ENCODE measurements around the gene MDM2.

The MDM2 gene

GRCh38 chr12:68807576-68808387 lies at the start of gene MDM2:
TSS of gene MDM2 (plus strand) at chr12:68808177. CDS start at chr12:68808478, 301 bp downstream.
- H3K9me3 ChIP-seq (ENCODE audit: control insufficient read depth, insufficient read depth, low read length), result no peaks in the 10 kb centered on the region
- H3K4me1 ChIP-seq (ENCODE audit: insufficient read depth, low read length), result peaks cover 14% of the 10 kb centered on the region
- peaks cover 16% of the 10 kb centered on the region for H3K36me3 ChIP-seq (ENCODE audit: insufficient read depth, low read length)
- H3K9ac ChIP-seq (ENCODE audit: low read depth, low read length), result peak within 1 kb of the TSS; percentile 100

GRCh38 chr12:68759852-68760251 lies 48.1 kb upstream of the MDM2 start:
- Histone ChIP-seq H3K9me3 (ENCODE audit: control insufficient read depth, insufficient read depth, low read length) (no peaks in the 10 kb centered on the region), H3K4me1 (ENCODE audit: insufficient read depth, low read length) (no peaks in the 10 kb centered on the region), H3K9ac (ENCODE audit: low read depth, low read length) (no peak overlapping the region), H3K36me3 (ENCODE audit: insufficient read depth, low read length) (peaks cover 3% of the 10 kb centered on the region)

GRCh38 chr12:68760806-68761441 lies 47.1 kb upstream of the MDM2 start:
- Histone ChIP-seq H3K4me1 (ENCODE audit: insufficient read depth, low read length) (no peaks in the 10 kb centered on the region), H3K9ac (ENCODE audit: low read depth, low read length) (no peak overlapping the region), H3K9me3 (ENCODE audit: control insufficient read depth, insufficient read depth, low read length) (no peaks in the 10 kb centered on the region), H3K36me3 (ENCODE audit: insufficient read depth, low read length) (peaks cover 3% of the 10 kb centered on the region)

- Histone ChIP-seq H3K4me1 (ENCODE audit: insufficient read depth, low read length) (no peaks in the 10 kb centered on the region), H3K36me3 (ENCODE audit: insufficient read depth, low read length) (peaks cover 3% of the 10 kb centered on the region), H3K9me3 (ENCODE audit: control insufficient read depth, insufficient read depth, low read length) (no peaks in the 10 kb centered on the region), H3K9ac (ENCODE audit: low read depth, low read length) (no peak overlapping the region)
Observed at GRCh38 chr12:68761442-68761812, 46.5 kb upstream of the MDM2 start.

- Histone ChIP-seq H3K36me3 (ENCODE audit: insufficient read depth, low read length) (peaks cover under 1% of the 10 kb centered on the region), H3K9ac (ENCODE audit: low read depth, low read length) (no peak overlapping the region), H3K9me3 (ENCODE audit: control insufficient read depth, insufficient read depth, low read length) (no peaks in the 10 kb centered on the region), H3K4me1 (ENCODE audit: insufficient read depth, low read length) (no peaks in the 10 kb centered on the region)
Observed at GRCh38 chr12:68761901-68762630, 45.9 kb upstream of the MDM2 start.

GRCh38 chr12:68762691-68763090 lies 45.3 kb upstream of the MDM2 start:
- Histone ChIP-seq H3K9ac (ENCODE audit: low read depth, low read length) (no peak overlapping the region), H3K4me1 (ENCODE audit: insufficient read depth, low read length) (no peaks in the 10 kb centered on the region), H3K9me3 (ENCODE audit: control insufficient read depth, insufficient read depth, low read length) (no peaks in the 10 kb centered on the region), H3K36me3 (ENCODE audit: insufficient read depth, low read length) (no peaks in the 10 kb centered on the region; the same call in 1 of the 2 replicates)

GRCh38 chr12:68765696-68766095 lies 42.3 kb upstream of the MDM2 start:
- Histone ChIP-seq H3K9ac (ENCODE audit: low read depth, low read length) (no peak overlapping the region), H3K9me3 (ENCODE audit: control insufficient read depth, insufficient read depth, low read length) (no peaks in the 10 kb centered on the region), H3K36me3 (ENCODE audit: insufficient read depth, low read length) (no peaks in the 10 kb centered on the region; the same call in 1 of the 2 replicates), H3K4me1 (ENCODE audit: insufficient read depth, low read length) (no peaks in the 10 kb centered on the region)

- no peaks in the 10 kb centered on the region for H3K9me3 ChIP-seq (ENCODE audit: control insufficient read depth, insufficient read depth, low read length)
- H3K36me3 ChIP-seq (ENCODE audit: insufficient read depth, low read length), result no peaks in the 10 kb centered on the region; the same call in 1 of the 2 replicates
- no peak overlapping the region for H3K9ac ChIP-seq (ENCODE audit: low read depth, low read length)
- H3K4me1 ChIP-seq (ENCODE audit: insufficient read depth, low read length), result no peaks in the 10 kb centered on the region
Observed at GRCh38 chr12:68766646-68767045, 41.3 kb upstream of the MDM2 start.

GRCh38 chr12:68767191-68767590 lies 40.8 kb upstream of the MDM2 start:
- Histone ChIP-seq H3K9ac (ENCODE audit: low read depth, low read length) (no peak overlapping the region), H3K9me3 (ENCODE audit: control insufficient read depth, insufficient read depth, low read length) (no peaks in the 10 kb centered on the region), H3K4me1 (ENCODE audit: insufficient read depth, low read length) (no peaks in the 10 kb centered on the region), H3K36me3 (ENCODE audit: insufficient read depth, low read length) (no peaks in the 10 kb centered on the region; the same call in 1 of the 2 replicates)

- H3K36me3 ChIP-seq (ENCODE audit: insufficient read depth, low read length), result no peaks in the 10 kb centered on the region
- H3K9ac ChIP-seq (ENCODE audit: low read depth, low read length), result no peak overlapping the region
- H3K4me1 ChIP-seq (ENCODE audit: insufficient read depth, low read length), result no peaks in the 10 kb centered on the region
- no peaks in the 10 kb centered on the region for H3K9me3 ChIP-seq (ENCODE audit: control insufficient read depth, insufficient read depth, low read length)
Observed at GRCh38 chr12:68768431-68768939, 39.5 kb upstream of the MDM2 start.

- Histone ChIP-seq H3K36me3 (ENCODE audit: insufficient read depth, low read length) (no peaks in the 10 kb centered on the region), H3K4me1 (ENCODE audit: insufficient read depth, low read length) (no peaks in the 10 kb centered on the region), H3K9me3 (ENCODE audit: control insufficient read depth, insufficient read depth, low read length) (no peaks in the 10 kb centered on the region)
Observed at GRCh38 chr12:68769941-68770340, 38.0 kb upstream of the MDM2 start.

GRCh38 chr12:68771223-68771925 lies 36.6 kb upstream of the MDM2 start:
- Histone ChIP-seq H3K9me3 (ENCODE audit: control insufficient read depth, insufficient read depth, low read length) (no peaks in the 10 kb centered on the region), H3K36me3 (ENCODE audit: insufficient read depth, low read length) (no peaks in the 10 kb centered on the region), H3K9ac (ENCODE audit: low read depth, low read length) (no peak overlapping the region), H3K4me1 (ENCODE audit: insufficient read depth, low read length) (no peaks in the 10 kb centered on the region)

More at GRCh38 chr12:68769941-68770340, 38.0 kb upstream of the MDM2 start:
- H3K9ac ChIP-seq (ENCODE audit: low read depth, low read length), result no peak overlapping the region

- H3K36me3 ChIP-seq (ENCODE audit: insufficient read depth, low read length), result no peaks in the 10 kb centered on the region
- H3K9ac ChIP-seq (ENCODE audit: low read depth, low read length), result no peak overlapping the region
- no peaks in the 10 kb centered on the region for H3K4me1 ChIP-seq (ENCODE audit: insufficient read depth, low read length)
- H3K9me3 ChIP-seq (ENCODE audit: control insufficient read depth, insufficient read depth, low read length), result no peaks in the 10 kb centered on the region
Observed at GRCh38 chr12:68772714-68773113, 35.3 kb upstream of the MDM2 start.

- no peaks in the 10 kb centered on the region for H3K9me3 ChIP-seq (ENCODE audit: control insufficient read depth, insufficient read depth, low read length)
- no peaks in the 10 kb centered on the region for H3K36me3 ChIP-seq (ENCODE audit: insufficient read depth, low read length)
- H3K4me1 ChIP-seq (ENCODE audit: insufficient read depth, low read length), result no peaks in the 10 kb centered on the region
- no peak overlapping the region for H3K9ac ChIP-seq (ENCODE audit: low read depth, low read length)
Observed at GRCh38 chr12:68773582-68773981, 34.4 kb upstream of the MDM2 start.

All from ES-I3 (cell line).